ENCODE data around the gene CYP51A1.
"Not testable (repeated sequence)": the region's sequence is repeated elsewhere in the genome, so short reads cannot be mapped to it uniquely, and the experiment has no call there.

The CYP51A1 gene

DNA sequence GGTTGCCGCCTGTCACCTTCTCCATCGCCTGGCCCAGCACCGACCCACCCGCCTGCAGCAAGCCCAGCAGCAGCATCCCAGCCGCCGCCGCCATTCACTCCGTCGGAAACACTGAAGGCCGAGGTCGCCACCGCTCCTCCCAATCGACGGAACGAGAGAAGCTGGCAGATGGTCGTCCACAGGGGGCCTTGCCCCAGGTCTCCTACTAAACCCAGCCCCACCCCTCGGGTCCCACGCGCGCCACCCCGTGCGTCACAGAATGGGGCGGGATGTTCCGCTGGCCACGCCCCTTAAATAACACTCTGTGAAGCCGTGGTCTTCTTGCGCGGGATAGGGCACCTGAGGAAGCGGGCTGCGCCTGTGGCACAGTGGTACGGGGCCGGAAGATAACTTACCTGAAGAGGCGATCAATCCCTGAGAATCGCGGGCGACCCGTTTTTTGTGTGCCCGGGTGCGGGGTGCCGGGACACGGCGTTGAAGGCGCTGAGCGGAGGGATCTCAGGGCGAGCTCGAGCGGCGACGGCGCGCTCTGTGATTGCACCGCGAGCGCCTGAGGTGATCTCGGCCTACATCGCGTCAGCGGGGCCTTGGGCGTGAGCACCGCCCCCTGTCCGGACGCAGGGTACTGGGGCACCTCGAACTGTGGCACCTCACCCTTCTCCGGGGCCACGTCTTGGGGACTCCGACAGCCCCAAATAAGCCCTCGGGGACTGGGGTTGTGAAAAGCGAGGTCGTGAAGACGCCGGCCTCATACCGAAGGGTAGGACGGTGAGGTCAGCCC, at the start of gene CYP51A1:
Gene CYP51A1 (minus strand): TSS at position 207 of the 781 bp plus-strand sequence. CDS start 113 bp downstream, at position 94.
- DNase-seq (ENCODE audit: low read depth in 4 of 4, low spot score in 1 of 4) = peak; percentile 73 to 87 (median 86)

DNA sequence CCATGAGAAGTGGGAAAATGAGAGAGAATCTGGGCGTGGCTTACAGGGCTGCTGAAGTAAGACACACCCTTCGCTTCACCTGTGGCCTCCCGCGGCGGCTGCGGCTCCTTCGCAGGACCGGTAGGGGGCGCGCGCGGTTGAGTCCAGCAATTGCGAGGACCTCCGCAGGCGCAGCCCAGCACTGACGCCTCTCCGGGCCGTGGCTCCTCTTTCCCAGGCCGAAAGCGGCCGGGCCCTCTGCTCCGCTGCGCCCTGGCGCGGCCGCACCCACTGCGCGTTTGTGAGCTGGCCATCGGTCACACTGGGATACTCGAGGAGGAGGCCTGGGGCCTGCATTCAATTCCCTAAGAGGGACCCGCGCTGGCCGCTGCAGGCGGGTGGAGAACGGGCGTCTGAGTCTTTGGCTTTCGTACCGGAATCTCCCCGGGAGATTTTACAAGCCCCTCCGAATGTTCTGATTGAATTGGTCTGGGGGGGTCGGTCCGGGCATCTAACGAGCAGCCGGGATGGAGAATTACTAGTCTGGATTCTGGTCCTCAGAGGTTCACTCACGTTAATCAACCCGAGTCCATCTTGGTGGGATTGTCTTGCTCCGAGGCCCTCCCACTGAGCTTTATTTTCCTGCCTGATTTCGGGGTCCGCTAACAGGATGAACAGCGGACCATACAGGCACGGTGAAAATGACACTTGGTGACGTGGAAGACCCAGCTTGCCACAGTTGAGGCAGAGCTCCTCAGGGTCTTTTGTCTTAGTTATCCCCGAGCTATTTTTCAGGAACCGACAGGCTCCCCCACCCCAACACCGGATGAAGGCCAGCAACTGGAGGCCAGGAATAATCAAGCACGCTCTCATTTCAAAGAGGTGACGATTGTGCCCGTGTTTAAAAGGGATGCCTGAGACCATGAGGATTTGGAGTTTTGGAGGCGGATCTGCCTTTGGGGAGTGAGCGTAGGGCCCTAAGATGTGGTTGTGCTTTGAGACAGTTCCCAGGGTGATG, 44.9 kb upstream of the CYP51A1 start, which contains the start of gene LRRD1:
Gene LRRD1 (minus strand): TSS at position 215 of the 997 bp plus-strand sequence. CDS start 13,940 bp downstream, outside the sequence.
- DNase-seq (ENCODE audit: low read depth in 4 of 4, low spot score in 1 of 4) = peak; percentile 74 to 84 (median 80)

DNA sequence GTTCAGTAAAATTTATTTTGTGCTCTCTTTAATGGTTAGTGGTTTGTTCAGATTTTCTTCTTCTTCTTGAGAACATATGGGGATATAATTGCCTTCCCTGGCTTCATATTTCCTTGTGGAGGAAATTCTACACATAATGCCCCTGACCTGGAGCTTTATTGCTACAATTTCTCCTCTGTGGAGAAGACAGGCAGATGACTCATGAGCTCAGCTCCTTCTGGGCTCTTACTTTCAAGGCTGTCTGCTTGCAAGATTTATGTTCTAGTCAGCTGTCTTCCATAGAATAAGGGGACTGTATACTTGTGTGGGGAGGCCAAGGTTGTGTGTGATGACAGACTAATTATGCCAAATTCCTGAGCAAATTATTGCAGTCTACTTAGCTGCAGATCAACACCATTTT, 43.1 kb upstream of the CYP51A1 start:
- no peak for DNase-seq (ENCODE audit: low read depth in 4 of 4, low spot score in 1 of 4)

DNA sequence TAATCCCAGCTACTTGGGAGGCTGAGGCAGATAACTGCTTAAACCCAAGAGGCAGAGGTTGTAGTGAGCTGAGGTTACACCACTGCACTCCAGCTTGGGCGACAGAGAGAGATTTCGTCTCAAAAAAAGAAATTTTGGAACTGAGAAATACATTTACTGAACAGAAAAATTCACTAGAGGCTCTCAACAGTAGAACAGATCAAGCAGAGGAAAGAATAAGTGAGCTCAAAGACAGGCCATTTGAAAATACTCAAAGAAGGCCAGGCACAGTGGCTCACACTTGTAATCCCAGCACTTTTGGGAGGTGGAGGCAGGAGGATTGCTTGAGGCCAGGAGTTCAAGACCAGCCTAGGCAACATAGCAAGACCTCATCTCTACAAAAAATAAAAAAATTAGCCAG, 35.3 kb upstream of the CYP51A1 start:
- not testable (repeated sequence) for DNase-seq (ENCODE audit: low read depth in 4 of 4, low spot score in 1 of 4)

DNA sequence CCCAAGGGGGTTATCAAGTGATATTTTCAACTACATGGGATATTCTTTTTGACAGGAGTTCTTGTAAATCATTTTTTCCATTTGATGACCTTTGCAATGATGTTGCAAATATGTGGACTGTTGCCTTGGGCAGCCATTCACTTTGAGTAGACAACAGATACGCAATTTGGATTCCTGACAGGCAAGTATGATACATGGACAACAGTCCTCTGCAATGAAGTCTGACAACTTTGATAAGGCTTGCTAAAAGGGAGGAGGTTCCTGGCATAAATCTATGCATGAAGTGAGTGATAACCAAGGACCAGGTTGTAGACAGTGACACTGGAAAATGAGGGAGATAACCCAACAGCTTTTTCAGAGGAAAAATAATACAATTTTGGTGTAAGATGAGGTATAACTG, 27.0 kb upstream of the CYP51A1 start:
- DNase-seq (ENCODE audit: low read depth in 4 of 4, low spot score in 1 of 4) = no peak

DNA sequence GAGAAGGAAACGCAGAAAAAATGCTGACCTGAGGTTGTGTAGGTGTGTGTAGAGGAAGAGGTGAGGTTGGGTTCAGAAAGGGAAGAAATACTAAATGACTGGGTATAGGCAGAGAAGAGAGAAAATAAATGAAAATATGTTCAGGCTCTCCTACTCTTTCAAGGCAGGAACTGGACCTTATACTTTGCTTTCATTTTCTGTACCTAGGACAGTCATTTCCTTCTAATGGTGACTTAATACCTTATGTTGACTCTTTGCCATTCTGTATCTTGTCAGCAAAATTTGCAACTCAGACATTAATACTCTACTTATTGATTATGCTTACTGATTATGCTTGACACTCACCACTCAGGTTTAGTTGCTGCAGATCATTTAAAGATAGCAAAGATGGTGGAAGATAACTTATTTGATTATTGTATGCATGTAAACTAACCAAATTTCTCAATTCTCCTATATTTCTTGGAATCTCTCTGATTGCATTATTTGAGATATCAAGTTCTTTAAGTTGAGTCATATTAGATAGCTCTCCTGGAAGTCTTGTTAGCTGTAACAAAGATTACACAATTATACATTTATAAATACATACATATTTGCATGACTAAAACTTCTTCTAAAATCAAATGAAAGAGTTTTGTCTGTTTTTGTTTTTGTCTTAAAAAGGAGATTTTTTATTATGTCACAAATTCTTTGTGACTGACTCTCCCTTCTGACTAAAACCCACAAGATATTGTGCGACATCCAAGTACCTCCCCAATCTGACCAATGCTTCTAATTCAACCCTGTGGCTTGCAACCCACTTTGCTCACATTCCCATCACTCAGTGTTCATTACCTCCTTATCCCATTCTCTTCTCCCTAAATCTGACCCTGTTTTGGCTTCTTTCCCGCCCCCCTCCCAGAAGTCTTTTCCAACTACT, 24.6 kb upstream of the CYP51A1 start:
- no peak for DNase-seq (ENCODE audit: low read depth in 4 of 4, low spot score in 1 of 4)

DNA sequence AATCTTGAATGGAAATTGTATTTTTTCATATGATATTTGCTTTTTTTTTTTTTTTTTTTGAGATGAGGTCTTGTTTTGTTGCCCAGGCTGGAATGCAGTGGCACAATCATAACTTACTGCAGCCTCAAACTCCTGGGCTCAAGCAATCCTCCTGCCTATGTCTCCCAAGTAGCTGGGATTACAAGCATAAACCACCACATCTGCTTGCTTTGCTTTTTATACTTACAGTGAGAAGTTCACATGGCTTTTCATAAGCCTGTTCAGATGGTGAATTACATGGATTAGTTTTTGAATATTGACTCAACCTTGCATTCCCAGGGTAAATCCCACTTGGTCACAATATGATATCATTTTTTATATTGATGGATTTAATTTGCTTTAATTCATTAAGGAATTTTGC, 22.7 kb upstream of the CYP51A1 start:
- DNase-seq (ENCODE audit: low read depth in 4 of 4, low spot score in 1 of 4) = no peak

DNA sequence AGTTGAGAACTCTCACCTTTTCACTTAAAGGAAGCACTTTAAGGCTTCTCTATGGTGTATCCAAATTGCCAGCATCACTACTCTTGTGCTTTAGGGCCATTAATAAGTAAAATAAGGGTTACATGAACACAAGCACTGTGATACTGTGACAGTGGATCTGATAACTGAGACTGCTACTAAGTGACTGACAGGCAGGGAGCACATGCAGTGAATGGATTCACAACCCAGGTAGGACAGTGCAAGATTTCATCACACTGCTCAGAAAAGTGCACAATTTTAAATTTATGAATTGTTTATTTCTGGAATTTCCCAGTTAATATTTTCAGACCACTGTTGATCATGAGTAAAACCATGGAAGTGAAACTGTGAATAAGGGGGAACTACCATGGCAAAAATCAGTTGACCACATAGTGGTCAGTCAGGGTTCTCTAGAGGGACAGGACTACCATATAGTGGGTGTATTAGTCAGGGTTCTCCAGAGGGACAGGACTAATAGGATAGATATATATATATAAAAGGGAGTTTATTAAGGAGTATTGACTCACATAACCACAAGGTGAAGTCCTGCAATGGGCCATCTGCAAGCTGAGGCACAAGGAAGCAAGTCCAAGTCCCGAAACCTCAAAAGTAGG, 20.9 kb upstream of the CYP51A1 start:
- no peak for DNase-seq (ENCODE audit: low read depth in 4 of 4, low spot score in 1 of 4)

DNA sequence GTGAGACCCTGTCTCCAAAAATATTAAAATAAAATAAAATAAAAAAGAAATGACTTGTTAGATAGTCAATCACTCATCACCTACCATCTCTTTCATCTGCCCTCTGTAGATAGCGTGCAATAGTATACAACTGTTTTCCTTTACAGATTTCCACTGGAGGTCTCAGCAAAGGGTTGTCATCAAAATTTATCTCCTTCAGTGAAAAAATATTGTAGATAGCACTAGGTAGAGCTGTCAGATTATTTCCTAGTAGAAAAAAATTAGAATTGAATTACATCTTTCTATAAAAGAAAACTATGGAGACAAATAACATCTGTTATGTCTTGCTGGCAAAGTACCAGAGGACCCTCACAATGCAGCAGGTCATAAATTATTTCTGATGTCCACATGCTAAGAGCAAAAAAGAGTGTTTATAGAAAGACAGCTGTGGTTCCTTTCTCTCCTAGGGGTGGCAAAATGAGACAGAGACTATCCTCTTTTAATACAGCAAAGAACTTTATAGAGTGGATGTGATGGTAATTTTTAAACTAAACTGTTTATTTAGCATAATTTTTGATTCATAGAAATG, 16.3 kb upstream of the CYP51A1 start:
- DNase-seq (ENCODE audit: low read depth in 4 of 4, low spot score in 1 of 4) = no peak

DNA sequence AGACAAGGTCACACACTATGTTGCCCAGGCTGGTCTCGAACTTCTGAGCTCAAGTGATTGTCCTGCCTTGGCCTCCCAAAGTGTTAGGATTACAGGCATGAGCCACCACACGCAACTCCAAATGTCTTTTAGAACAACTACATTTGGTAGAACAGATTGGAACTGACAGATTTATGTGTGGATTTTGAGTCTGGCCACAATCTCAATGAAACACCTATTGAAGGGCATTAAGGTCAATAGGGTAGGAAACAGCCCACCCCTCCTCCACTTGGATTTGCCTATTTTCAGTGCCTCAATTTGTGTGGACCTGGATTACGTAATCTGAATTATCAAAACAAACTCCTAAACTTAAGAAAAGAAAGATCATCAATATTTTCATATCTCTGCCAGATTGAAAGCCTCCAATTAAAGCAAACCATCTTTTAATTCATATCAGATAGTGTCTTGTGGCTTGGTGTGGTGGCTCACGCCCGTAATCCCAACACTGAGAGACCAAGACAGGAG, 15.5 kb upstream of the CYP51A1 start:
- DNase-seq (ENCODE audit: low read depth in 4 of 4, low spot score in 1 of 4) = no peak

DNA sequence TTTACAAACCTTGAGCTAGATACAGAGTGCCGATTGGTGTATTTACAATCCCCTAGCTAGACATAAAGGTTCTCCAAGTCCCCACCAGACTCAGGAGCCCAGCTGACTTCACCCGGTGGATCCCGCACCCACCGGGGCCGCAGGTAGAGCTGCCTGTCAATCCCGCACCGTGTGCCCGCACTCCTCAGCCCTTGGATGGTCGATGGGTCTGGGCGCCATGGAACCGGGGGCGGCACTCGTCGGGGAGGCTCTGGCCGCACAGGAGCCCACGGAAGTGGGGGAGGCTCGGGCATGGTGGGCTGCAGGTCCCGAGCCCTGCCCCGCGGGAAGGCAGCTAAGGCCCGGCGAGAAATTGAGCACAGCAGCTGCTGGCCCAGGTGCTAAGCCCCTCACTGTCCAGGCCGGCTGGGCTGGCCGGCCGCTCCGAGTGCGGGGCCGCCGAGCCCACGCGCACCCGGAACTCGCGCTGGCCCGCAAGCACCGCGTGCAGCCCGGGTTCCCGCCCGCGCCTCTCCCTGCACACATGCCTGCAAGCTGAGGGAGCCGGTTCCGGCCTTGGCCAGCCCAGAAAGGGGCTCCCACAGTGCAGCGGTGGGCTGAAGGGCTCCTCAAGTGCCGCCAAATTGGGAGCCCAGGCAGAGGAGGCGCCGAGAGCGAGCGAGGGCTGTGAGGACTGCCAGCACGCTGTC, 9.1 kb upstream of the CYP51A1 start:
- DNase-seq (ENCODE audit: low read depth in 4 of 4, low spot score in 1 of 4) = not testable (repeated sequence)

DNA sequence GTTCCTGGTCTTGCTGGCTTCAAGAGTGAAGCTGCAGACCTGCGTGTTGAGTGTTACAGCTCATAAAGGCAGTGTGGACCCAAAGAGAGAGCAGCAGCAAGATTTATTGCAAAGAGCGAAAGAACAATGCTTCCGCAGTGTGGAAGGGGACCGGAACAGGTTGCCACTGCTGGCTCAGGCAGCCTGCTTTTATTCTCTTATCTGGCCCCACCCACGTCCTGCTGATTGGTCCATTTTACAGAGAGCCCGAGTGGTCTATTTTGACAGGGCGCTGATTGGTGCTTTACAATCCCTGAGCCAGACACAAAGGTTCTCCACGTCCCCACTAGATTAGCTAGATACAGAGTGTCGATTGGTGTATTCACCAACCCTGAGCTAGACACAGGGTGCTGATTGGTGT, 8.5 kb upstream of the CYP51A1 start:
- DNase-seq (ENCODE audit: low read depth in 4 of 4, low spot score in 1 of 4) = not testable (repeated sequence)

DNA sequence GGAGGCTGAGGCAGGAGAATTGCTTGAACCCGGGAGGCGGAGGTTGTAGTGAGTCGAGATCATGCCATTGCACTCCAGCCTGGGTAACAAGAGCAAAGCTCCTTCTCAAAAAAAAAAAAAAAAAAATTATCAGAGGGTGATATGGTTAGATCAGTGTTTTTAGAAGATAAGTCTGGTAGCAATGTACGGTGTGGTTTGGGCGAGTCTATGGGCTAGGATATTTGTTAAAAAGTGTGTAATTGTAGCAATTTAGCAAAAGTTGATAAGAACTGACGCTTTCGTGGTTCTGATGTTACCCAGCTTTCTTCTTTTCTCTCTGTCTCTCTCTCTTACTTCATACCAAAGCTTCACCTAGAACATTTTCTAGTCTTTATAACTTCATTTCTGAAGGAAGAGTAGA, 6.9 kb upstream of the CYP51A1 start:
- no peak for DNase-seq (ENCODE audit: low read depth in 4 of 4, low spot score in 1 of 4)

DNA sequence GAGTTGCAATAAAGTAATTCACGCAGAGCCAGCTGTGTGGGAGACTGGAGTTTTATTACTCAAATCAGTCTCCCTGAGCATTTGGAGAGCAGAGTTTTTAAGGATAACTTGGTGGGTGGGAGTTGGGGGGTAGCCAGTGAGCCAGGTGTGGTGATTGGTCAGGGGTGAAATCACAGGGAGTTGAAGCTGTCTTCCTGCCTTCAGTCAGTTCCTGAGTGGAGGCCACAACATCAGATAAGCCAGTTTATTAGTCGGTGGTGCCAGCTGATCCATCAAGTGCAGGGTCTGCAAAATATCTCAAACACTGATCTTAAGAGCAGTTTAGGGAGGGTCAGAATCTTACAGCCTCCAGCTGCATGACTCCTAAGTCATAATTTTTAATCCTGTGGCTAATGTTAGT, 3.3 kb upstream of the CYP51A1 start:
- no peak for DNase-seq (ENCODE audit: low read depth in 4 of 4, low spot score in 1 of 4)

DNA sequence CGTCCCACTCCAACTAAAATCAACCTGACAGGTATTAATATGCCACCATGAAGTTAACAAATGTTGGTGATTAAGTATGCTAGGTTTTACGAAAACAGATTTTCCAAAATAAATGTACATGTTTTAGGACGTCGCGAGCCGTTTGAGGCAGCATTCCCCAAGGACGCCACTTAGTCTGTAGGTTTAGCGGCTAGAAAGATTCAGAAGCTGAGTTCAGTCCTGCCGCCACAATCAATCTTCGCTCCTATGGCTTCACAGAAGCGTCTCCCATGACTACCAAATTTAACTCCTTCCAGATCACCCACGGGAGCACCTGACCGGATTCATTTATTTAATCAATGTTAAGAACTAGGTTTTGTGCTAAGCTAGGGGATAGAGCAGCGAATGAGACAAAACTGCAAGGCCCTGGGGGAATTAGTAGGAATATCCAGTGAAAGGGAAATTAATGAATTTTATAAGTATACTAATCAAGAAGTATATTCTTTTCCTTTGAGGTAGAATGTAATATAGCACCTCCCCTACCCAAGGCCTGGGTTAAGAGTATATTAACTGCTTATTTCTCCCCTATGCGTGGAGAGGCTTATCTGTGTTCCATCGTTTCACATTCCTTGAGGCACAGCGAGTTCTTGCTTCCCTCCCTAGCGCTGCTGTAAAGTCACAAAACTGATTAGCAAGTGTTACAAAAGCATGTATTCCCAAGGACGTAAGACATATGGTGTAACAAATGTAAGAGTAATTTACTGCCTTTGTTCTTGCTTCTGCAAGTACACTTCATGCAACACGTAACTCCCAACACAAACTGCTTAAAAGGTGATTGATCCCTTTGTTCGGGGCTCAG, 994 bp upstream of the CYP51A1 start:
- no peak for DNase-seq (ENCODE audit: low read depth in 4 of 4, low spot score in 1 of 4)

DNA sequence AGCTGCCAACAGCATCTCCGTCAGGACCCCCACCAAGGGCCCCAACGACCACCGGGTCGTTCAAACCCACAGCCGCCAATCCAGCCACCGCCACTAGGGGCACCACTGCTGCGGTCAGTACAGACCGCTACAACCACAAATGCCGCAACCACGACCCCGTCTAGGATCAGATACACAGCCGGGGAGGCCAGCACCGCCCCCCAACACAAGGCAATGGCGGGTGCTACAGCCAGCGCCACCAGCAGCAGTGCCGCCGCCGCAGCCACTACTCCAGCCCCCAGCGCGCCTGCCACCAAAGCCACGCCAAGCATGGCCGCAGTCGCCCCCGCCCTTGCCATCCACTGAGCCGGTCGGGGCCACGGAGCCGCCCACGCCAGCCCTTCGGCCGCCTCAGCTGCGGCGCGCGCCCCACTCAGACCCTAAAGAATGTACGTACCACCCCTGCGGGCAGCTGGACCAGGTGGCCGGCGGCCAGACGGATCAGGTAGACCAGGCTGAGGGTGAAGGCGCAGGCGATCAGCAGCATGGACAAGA, 473 bp downstream of the CYP51A1 start:
- peak; percentile 17 to 42 (median 33) for DNase-seq (ENCODE audit: low read depth in 4 of 4, low spot score in 1 of 4)

DNA sequence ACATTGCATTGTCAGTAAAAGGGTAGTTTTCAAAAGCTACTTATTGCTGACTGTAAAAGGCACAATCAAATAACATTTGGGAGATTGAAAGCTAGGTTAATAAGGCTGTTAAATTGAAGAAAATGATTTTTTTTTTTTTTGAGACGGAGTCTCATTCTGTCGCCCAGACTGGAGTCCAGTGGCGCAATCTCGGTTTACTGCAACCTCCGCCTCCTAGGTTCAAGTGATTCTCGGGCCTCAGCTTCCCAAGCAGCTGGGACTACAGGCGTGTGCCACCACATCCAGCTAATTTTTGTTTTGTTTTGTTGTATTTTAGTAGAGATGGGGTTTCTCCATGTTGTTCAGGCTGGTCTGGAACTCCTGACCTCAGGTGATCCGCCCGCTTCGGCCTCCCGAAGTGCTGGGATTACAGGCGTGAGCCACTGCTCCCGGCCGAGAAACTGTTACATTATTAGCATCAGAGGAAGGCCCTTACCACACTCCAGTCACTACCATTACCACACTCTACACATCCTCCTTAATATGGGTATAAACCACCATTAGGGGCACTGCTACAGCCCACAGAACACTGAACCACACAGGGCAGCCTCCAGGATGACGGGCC, 1.0 kb downstream of the CYP51A1 start:
- DNase-seq (ENCODE audit: low read depth in 4 of 4, low spot score in 1 of 4) = no peak

Data from stimulated activated CD4-positive, alpha-beta T cell treated with anti-CD3 and anti-CD28 coated beads, Interleukin-1b, Interleukin-23, amount 100 ng/mL, for 24 hours (primary cell).